Pancreas (tissue), 10 donors: Measurements from ENCODE around the gene AACS. TPM values are rescaled to one million over a fixed set of nuclear protein-coding genes. Genes with fewer than 3 reads are reported as not detected.

Experiments
- ATAC-seq, 4 donors: fragments of 200-7000 bp; cut with Tn5 transposase; one replicate each; pipeline versions ENCODE4 v1.8.0 to v1.9.1; 2020; ENCODE audit warnings: mild to moderate bottlenecking in 4 of 4, moderate library complexity in 4 of 4
- DNase-seq, 6 donors: peaks; one replicate each; pipeline ENCODE4 v3.0.0-alpha.2; 2020
- FAIRE-seq: peaks from 2 replicates; lab custom pipeline; 2012; peaks lifted over from hg19 to GRCh38; lab: Jason Lieb, UNC
- H3K27ac ChIP-seq, 4 donors: fragments of 200-600 bp; sonication (generic); 1 replicate in 3 of 4; 2 replicates in 1 of 4; pipeline versions ENCODE4 v1.5.0 to v1.8.0; 2020
- H3K27me3 ChIP-seq, 4 donors: fragments of 200-600 bp; one replicate each; pipeline ENCODE4 v1.8.0; 2021
- H3K36me3 ChIP-seq, 3 donors: fragments of 200-600 bp; sonication (generic) in 1 of 3; one replicate each; pipeline versions ENCODE4 v1.5.0 to v1.8.0; 2020 to 2021
- H3K4me1 ChIP-seq, 3 donors: fragments of 200-600 bp; one replicate each; pipeline ENCODE4 v1.8.0; 2021
- H3K4me3 ChIP-seq, 4 donors: fragments of 200-600 bp; sonication (generic) in 2 of 4; one replicate each; pipeline versions ENCODE4 v1.5.0 to v1.8.0; 2020 to 2021
- H3K9me3 ChIP-seq, 4 donors: fragments of 200-600 bp; one replicate each; pipeline ENCODE4 v1.8.0; 2021
- WGBS, 2 donors: extraction: QIAGEN DNeasy Blood & Tissue Kit; methylation state at CpG; one replicate each; pipeline ENCODE4 v1.1.7; 2013; 5-methylcytosine and 5-hydroxymethylcytosine counted together
- intact Hi-C, 3 donors: fragments of 100-400 bp; cut with DNase I; formaldehyde crosslinking; loops; one replicate each; pipeline versions ENCODE4 v1.11.1 to v1.14.2; 2022
- polyA plus RNA-seq, 2 donors: library from polyadenylated mRNA; stranded (reverse); fragments of 200-250 nt; gene quantifications; one replicate each; pipeline ENCODE4 v1.2.3, GENCODE V29; 2013
- total RNA-seq, 6 donors: library from RNA; stranded (reverse); fragmentation: NEBNext Ultra II Directional in 4 of 6; extraction: Animal tissue kit (Norgen Biotek cat#: 25700) in 4 of 6; gene quantifications; one replicate each; pipeline versions ENCODE4 v1.2.1 to v1.2.4, GENCODE V29; 2021 to 2023
- TF ChIP-seq, protein P1 (sequence below), 4 donors: fragments of 200-600 bp; sonication (generic) in 3 of 4; IDR thresholded peaks; one replicate each; pipeline versions ENCODE4 v1.5.0 to v1.8.0; 2021; ENCODE audit warnings: antibody characterized with exemption in 4 of 4
- donor health status: healthy with polysubstance abuse.
- donor health status: DM: no; HTN: no; CAD: no; lungs with moderate emphysema.
- donor health status: DM: no; HTN: no; CAD: no.
- donor health status: control.
- donor health status: control.
- donor health status: Bipolar disorder and iron deficiency.
- donor health status: DM: yes; HTN: yes; CAD: no.
- donor health status: DM: no; HTN: no; CAD: no.
- donor health status: DM: no; HTN: no; CAD: no.
- donor health status: DM: yes; HTN: yes; CAD: no.

The AACS gene
- total and polyA plus RNA-seq, 8 donors: 11.0 to 21.4 (median 15.5) TPM

DNA sequence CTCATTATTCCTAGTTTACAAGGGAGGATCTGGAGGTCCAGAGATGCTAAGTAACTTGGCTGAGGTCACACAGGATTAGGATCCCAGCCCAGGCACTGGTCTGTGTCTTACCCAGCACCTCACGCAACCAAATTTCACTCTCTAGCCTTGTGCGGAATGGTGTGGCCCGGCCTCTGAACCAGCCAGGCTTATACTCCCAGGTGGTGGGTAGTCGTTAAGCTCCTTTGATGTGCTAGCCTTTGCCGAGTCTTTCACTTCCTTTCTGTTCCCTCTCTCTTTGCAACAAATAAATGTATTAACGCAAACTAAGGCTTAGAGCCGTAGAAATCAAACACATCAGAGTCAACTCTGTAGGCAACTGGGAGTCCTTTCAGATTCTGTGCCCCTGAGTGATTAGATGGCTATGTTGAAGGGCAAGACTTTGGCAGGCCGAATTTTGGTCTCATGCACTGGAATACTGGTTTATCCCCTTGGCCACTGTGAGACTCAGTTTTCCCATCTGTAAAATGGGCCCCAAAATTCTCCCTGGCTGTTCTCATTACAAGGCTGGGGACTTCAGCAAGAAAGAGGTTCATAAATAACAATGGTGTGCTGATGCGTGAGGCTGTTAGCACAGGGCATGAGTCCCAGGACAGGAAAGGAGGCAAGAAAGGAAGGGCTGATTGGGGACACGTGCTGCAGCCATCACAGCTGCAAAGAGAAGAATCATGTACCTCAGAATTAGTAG lies 126.3 kb downstream of the AACS start:
- FAIRE-seq (no peak), ATAC-seq (no peak), DNase-seq (no peak)
- TF ChIP-seq, protein P1, sequence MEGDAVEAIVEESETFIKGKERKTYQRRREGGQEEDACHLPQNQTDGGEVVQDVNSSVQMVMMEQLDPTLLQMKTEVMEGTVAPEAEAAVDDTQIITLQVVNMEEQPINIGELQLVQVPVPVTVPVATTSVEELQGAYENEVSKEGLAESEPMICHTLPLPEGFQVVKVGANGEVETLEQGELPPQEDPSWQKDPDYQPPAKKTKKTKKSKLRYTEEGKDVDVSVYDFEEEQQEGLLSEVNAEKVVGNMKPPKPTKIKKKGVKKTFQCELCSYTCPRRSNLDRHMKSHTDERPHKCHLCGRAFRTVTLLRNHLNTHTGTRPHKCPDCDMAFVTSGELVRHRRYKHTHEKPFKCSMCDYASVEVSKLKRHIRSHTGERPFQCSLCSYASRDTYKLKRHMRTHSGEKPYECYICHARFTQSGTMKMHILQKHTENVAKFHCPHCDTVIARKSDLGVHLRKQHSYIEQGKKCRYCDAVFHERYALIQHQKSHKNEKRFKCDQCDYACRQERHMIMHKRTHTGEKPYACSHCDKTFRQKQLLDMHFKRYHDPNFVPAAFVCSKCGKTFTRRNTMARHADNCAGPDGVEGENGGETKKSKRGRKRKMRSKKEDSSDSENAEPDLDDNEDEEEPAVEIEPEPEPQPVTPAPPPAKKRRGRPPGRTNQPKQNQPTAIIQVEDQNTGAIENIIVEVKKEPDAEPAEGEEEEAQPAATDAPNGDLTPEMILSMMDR (IDR thresholded peaks at IDR 0.05): no peak
- intact Hi-C loops: no loop called here
- Histone ChIP-seq H3K27ac (no peak overlapping the region), H3K4me3 (no peak overlapping the region), H3K4me1 (peaks cover 0 to 5% (median 4%) of the 10 kb centered on the region in 3 donors), H3K36me3 (no peaks in the 10 kb centered on the region), H3K9me3 (no peaks in the 10 kb centered on the region), H3K27me3 (peaks cover 0 to 32% (median 8%) of the 10 kb centered on the region in 4 donors)
- WGBS, 2 donors: 67 to 68% methylated on average over 10 of the region's 10 CpGs

GRCh38 chr12:125192690-125193221 lies 127.5 kb downstream of the AACS start:
- no peaks in the 10 kb centered on the region for H3K36me3 ChIP-seq
- no peak for ATAC-seq
- WGBS, 2 donors: 56 to 63% methylated on average over 9 of the region's 9 CpGs
- peaks cover 0 to 35% (median 8%) of the 10 kb centered on the region in 4 donors for H3K27me3 ChIP-seq
- no peak overlapping the region for H3K4me3 ChIP-seq
- no peaks in the 10 kb centered on the region for H3K4me1 ChIP-seq
- no peak for FAIRE-seq
- DNase-seq: no peak
- intact Hi-C loops: no loop called here
- H3K27ac ChIP-seq: no peak overlapping the region
- TF ChIP-seq, protein P1 (IDR thresholded peaks at IDR 0.05): no peak
- no peaks in the 10 kb centered on the region for H3K9me3 ChIP-seq

Other genes with a start within 250 kb of the AACS start
- gene SCARB1, start 201.6 kb upstream of the AACS start, total RNA-seq: 10 to 100 TPM in 2 of 6 donors, 1 to 10 TPM in 4; 4.7 to 14.3 (median 8.4) TPM
- gene SCARB1, start 201.6 kb upstream of the AACS start, polyA plus RNA-seq: 10 to 100 TPM; 11.7 to 14.7 TPM
- gene UBC, start 150.8 kb upstream of the AACS start, total RNA-seq: 100 to 1,000 TPM; 353 to 495 (median 423) TPM
- gene UBC, start 150.8 kb upstream of the AACS start, polyA plus RNA-seq: 100 to 1,000 TPM; 528 to 605 TPM
- 10 to 100 TPM in 4 of 6 donors, 1 to 10 TPM in 2; 8.4 to 13.8 (median 10.6) TPM for gene DHX37, start 76.3 kb upstream of the AACS start, total RNA-seq
- 10 to 100 TPM in 1 of 2 donors, 1 to 10 TPM in 1; 9.1 to 13.3 TPM for gene DHX37, start 76.3 kb upstream of the AACS start, polyA plus RNA-seq
- gene BRI3BP, start 71.8 kb upstream of the AACS start, total RNA-seq: 10 to 100 TPM in 2 of 6 donors, 1 to 10 TPM in 4; 2.7 to 10.6 (median 5.5) TPM
- gene BRI3BP, start 71.8 kb upstream of the AACS start, polyA plus RNA-seq: 1 to 10 TPM; 1.5 to 2.4 TPM
- under 1 TPM; 0.12 to 0.69 (median 0.28) TPM for gene TMEM132B, start 121.0 kb downstream of the AACS start, total RNA-seq
- gene TMEM132B, start 121.0 kb downstream of the AACS start, polyA plus RNA-seq: under 1 TPM; 0.11 to 0.40 TPM